ENCODE data around the gene TNFAIP2. TPM values are rescaled to one million over a fixed set of nuclear protein-coding genes. Genes with fewer than 3 reads are reported as not detected.

TNFAIP2 gene
- total RNA-seq, 2 experiments from 2014 or later = 1.1 to 1.2 TPM

- DNase-seq (no peak), ATAC-seq (no peak)
- intact Hi-C loops (cut with micrococcal nuclease) = loop anchor here (10.0 kb wide), 1 partner anchor 400 kb away; no protein-coding TSS in a partner anchor
- ChIA-PET CTCF (interaction anchor here (4.7 kb wide), 1 partner anchor 10 kb away, joined by 47 read pairs; no protein-coding TSS in a partner anchor), POLR2A (no interaction called here)
- H3K9me3 Mint-ChIP-seq = no peaks in the 10 kb centered on the region
- TF ChIP-seq CTCF (IDR thresholded peaks at IDR 0.05) = no peak
- no peak within 1 kb of the TSS for H3K27ac Mint-ChIP-seq
- H3K27me3 Mint-ChIP-seq = peaks cover 1% of the 10 kb centered on the region
- H3K4me1 Mint-ChIP-seq (ENCODE audit: low read depth) = peaks cover 4% of the 10 kb centered on the region
- no peak within 1 kb of the TSS for H3K4me3 Mint-ChIP-seq
- no peaks in the 10 kb centered on the region for H3K36me3 Mint-ChIP-seq (ENCODE audit: low read depth)
Measured at GRCh38 chr14:103094406-103095209, 28.7 kb upstream of the TNFAIP2 start, which contains the start of gene EXOC3L4. TSS of gene EXOC3L4 (plus strand) at chr14:103094725. CDS start at chr14:103100220, 5,495 bp downstream.

GRCh38 chr14:103095210-103095778 lies 28.0 kb upstream of the TNFAIP2 start:
- no peaks in the 10 kb centered on the region for H3K9me3 Mint-ChIP-seq
- ChIA-PET CTCF (interaction anchor here (1.5 to 4.7 kb wide), 3 partner anchors 10 to 197 kb away, joined by 3 to 47 read pairs (median 4); no protein-coding TSS in a partner anchor), POLR2A (interaction anchor here (0.9 kb wide), 1 partner anchor 10 kb away, joined by 4 read pairs; no protein-coding TSS in a partner anchor)
- ATAC-seq = no peak
- no peak overlapping the region for H3K27ac Mint-ChIP-seq
- H3K4me1 Mint-ChIP-seq (ENCODE audit: low read depth) = peaks cover 4% of the 10 kb centered on the region
- TF ChIP-seq CTCF (IDR thresholded peaks at IDR 0.05) = no peak
- H3K27me3 Mint-ChIP-seq = peaks cover 1% of the 10 kb centered on the region
- intact Hi-C loops (cut with micrococcal nuclease) = loop anchor here (10.0 kb wide), 1 partner anchor 400 kb away; no protein-coding TSS in a partner anchor
- H3K4me3 Mint-ChIP-seq = no peak overlapping the region
- H3K36me3 Mint-ChIP-seq (ENCODE audit: low read depth) = no peaks in the 10 kb centered on the region
- DNase-seq = no peak

GRCh38 chr14:103096387-103096786 lies 26.9 kb upstream of the TNFAIP2 start:
- Mint-ChIP-seq H3K27me3 (peaks cover 4% of the 10 kb centered on the region), H3K27ac (no peak overlapping the region), H3K4me3 (no peak overlapping the region), H3K4me1 (ENCODE audit: low read depth) (no peaks in the 10 kb centered on the region), H3K9me3 (no peaks in the 10 kb centered on the region), H3K36me3 (ENCODE audit: low read depth) (no peaks in the 10 kb centered on the region)
- DNase-seq (no peak), ATAC-seq (no peak)
- intact Hi-C loops (cut with micrococcal nuclease) = loop anchor here (10.0 kb wide), 1 partner anchor 402 kb away; no protein-coding TSS in a partner anchor
- TF ChIP-seq CTCF (IDR thresholded peaks at IDR 0.05) = no peak
- ChIA-PET CTCF (interaction anchor here (0.7 to 4.7 kb wide), 6 partner anchors 9 to 403 kb away, joined by 3 to 47 read pairs (median 3); no protein-coding TSS in a partner anchor), POLR2A (interaction anchor here (0.9 kb wide), 1 partner anchor 9 kb away, joined by 4 read pairs; no protein-coding TSS in a partner anchor)

GRCh38 chr14:103097244-103097993 lies 25.8 kb upstream of the TNFAIP2 start:
- no peak overlapping the region for H3K4me3 Mint-ChIP-seq
- H3K27ac Mint-ChIP-seq = no peak overlapping the region
- DNase-seq (no peak), ATAC-seq (no peak)
- no peak for TF ChIP-seq CTCF (IDR thresholded peaks at IDR 0.05)
- peaks cover 9% of the 10 kb centered on the region for H3K27me3 Mint-ChIP-seq
- no peaks in the 10 kb centered on the region for H3K4me1 Mint-ChIP-seq (ENCODE audit: low read depth)
- no peaks in the 10 kb centered on the region for H3K9me3 Mint-ChIP-seq
- no peaks in the 10 kb centered on the region for H3K36me3 Mint-ChIP-seq (ENCODE audit: low read depth)
- intact Hi-C loops (cut with micrococcal nuclease) = loop anchor here (10.0 kb wide), 1 partner anchor 403 kb away; no protein-coding TSS in a partner anchor
- CTCF ChIA-PET = interaction anchor here (1.0 to 4.7 kb wide), 4 partner anchors 7 to 404 kb away, joined by 3 to 47 read pairs (median 4); no protein-coding TSS in a partner anchor
- POLR2A ChIA-PET = no interaction called here
